Nephron progenitor cell (in vitro differentiated cells): ENCODE data around the gene PRKCE.
"Not testable (repeated sequence)": the region's sequence is repeated elsewhere in the genome, so short reads cannot be mapped to it uniquely, and the experiment has no call there.

Source experiments
- DNase-seq: peaks from one replicate; pipeline ENCODE4 v3.0.0; 2021
- H3K27ac Mint-ChIP-seq: 2 replicates; pipeline ENCODE4 v1.8.0; 2021; ENCODE audit warnings: mild to moderate bottlenecking, moderate library complexity, mixed read lengths
- H3K27me3 Mint-ChIP-seq: 2 replicates; pipeline ENCODE4 v1.8.0; 2021; ENCODE audit warnings: mild to moderate bottlenecking, low read depth, mixed read lengths; ENCODE audit not compliant: poor library complexity
- H3K36me3 Mint-ChIP-seq: 2 replicates; pipeline ENCODE4 v1.8.0; 2021; ENCODE audit warnings: low read depth, mixed read lengths
- H3K4me1 Mint-ChIP-seq: 2 replicates; pipeline ENCODE4 v1.8.0; 2021; ENCODE audit warnings: mixed read lengths
- H3K4me3 Mint-ChIP-seq: 2 replicates; pipeline ENCODE4 v1.8.0; 2021; ENCODE audit warnings: mild to moderate bottlenecking, moderate library complexity, mixed read lengths
- H3K9me3 Mint-ChIP-seq: 2 replicates; pipeline ENCODE4 v1.8.0; 2021; ENCODE audit warnings: mild to moderate bottlenecking, moderate library complexity, mixed read lengths
- CTCF ChIP-seq: fragments of 200-600 bp; sonication (generic); IDR thresholded peaks from 2 replicates; pipeline ENCODE4 v1.5.0; 2021; ENCODE audit warnings: antibody characterized with exemption

Gene PRKCE

GRCh38 chr2:45712570-45712969 is 61.1 kb downstream of the PRKCE start:
- H3K9me3 Mint-ChIP-seq = peaks cover 8% of the 10 kb centered on the region
- TF ChIP-seq CTCF = no peak
- peaks cover 4% of the 10 kb centered on the region for H3K36me3 Mint-ChIP-seq
- H3K27ac Mint-ChIP-seq = no peak overlapping the region
- no peak for DNase-seq
- H3K4me1 Mint-ChIP-seq = peaks cover 34% of the 10 kb centered on the region
- peaks cover 12% of the 10 kb centered on the region for H3K27me3 Mint-ChIP-seq
- H3K4me3 Mint-ChIP-seq = no peak overlapping the region

GRCh38 chr2:45713136-45713535 is 61.7 kb downstream of the PRKCE start:
- peaks cover 4% of the 10 kb centered on the region for H3K9me3 Mint-ChIP-seq
- peaks cover 4% of the 10 kb centered on the region for H3K36me3 Mint-ChIP-seq
- H3K4me1 Mint-ChIP-seq = peaks cover 34% of the 10 kb centered on the region
- no peak for TF ChIP-seq CTCF
- H3K27ac Mint-ChIP-seq = no peak overlapping the region
- no peak overlapping the region for H3K4me3 Mint-ChIP-seq
- H3K27me3 Mint-ChIP-seq = peaks cover 8% of the 10 kb centered on the region
- no peak for DNase-seq

GRCh38 chr2:45713591-45713990 is 62.1 kb downstream of the PRKCE start:
- Mint-ChIP-seq H3K36me3 (peaks cover 1% of the 10 kb centered on the region), H3K27me3 (peaks cover 8% of the 10 kb centered on the region), H3K4me3 (no peak overlapping the region), H3K4me1 (peaks cover 34% of the 10 kb centered on the region), H3K27ac (no peak overlapping the region), H3K9me3 (no peaks in the 10 kb centered on the region)
- no peak for DNase-seq
- no peak for TF ChIP-seq CTCF

- DNase-seq = no peak
- Mint-ChIP-seq H3K27ac (no peak overlapping the region), H3K4me1 (peaks cover 34% of the 10 kb centered on the region), H3K36me3 (no peaks in the 10 kb centered on the region), H3K4me3 (no peak overlapping the region), H3K27me3 (peaks cover 16% of the 10 kb centered on the region), H3K9me3 (no peaks in the 10 kb centered on the region)
- TF ChIP-seq CTCF = no peak
These were observed 63.2 kb downstream of the PRKCE start for GRCh38 chr2:45714679-45715078.

- H3K27me3 Mint-ChIP-seq = peaks cover 20% of the 10 kb centered on the region
- TF ChIP-seq CTCF = no peak
- no peak overlapping the region for H3K4me3 Mint-ChIP-seq
- no peaks in the 10 kb centered on the region for H3K9me3 Mint-ChIP-seq
- H3K4me1 Mint-ChIP-seq = peaks cover 28% of the 10 kb centered on the region
- no peak for DNase-seq
- no peaks in the 10 kb centered on the region for H3K36me3 Mint-ChIP-seq
- H3K27ac Mint-ChIP-seq = no peak overlapping the region
These were observed 64.3 kb downstream of the PRKCE start for GRCh38 chr2:45715601-45716379.

- DNase-seq, H3K9me3 Mint-ChIP-seq, H3K27ac Mint-ChIP-seq, H3K4me3 Mint-ChIP-seq, H3K36me3 Mint-ChIP-seq: not testable (repeated sequence)
- Mint-ChIP-seq H3K27me3 (peaks cover 20% of the 10 kb centered on the region), H3K4me1 (peaks cover 28% of the 10 kb centered on the region)
These were observed 65.0 kb downstream of the PRKCE start for GRCh38 chr2:45716432-45716831.
